GM10847 (cell line): ENCODE results near the gene IFNLR1.

Source experiments
- POLR2A ChIP-seq: IDR thresholded peaks from 2 replicates; pipeline ENCODE4 v1.6.1; 2011; ENCODE audit not compliant: insufficient read length; ENCODE audit errors: extremely low read depth

Gene IFNLR1

GRCh38 chr1:24168245-24168644 lies 18.8 kb downstream of the IFNLR1 start:
- TF ChIP-seq POLR2A, result no peak

GRCh38 chr1:24167008-24167407 lies 20.1 kb downstream of the IFNLR1 start:
- no peak for TF ChIP-seq POLR2A

GRCh38 chr1:24165500-24165899 lies 21.6 kb downstream of the IFNLR1 start:
- no peak for TF ChIP-seq POLR2A

GRCh38 chr1:24164004-24164403 lies 23.1 kb downstream of the IFNLR1 start:
- no peak for TF ChIP-seq POLR2A

DNA sequence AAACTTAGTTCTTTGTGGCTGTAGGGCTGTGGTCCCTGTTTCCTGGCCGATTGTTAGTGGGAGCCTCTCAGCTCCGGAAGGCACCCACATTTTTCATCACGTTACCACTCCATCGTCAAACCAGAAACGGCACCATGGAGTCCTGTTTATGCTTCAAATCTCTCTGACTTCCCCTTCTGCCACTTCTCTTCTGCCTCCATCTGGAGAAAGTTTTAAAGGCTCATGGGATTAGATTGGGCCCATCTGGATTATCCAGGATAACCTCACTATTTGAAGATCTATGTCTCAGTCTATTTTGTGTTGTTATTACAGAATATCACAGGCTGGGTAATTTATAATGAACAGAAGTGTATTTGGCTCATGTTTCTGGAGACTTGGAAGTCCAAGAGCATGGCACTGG lies 24.9 kb downstream of the IFNLR1 start:
- TF ChIP-seq POLR2A, result no peak

GRCh38 chr1:24161270-24161669 lies 25.8 kb downstream of the IFNLR1 start:
- no peak for TF ChIP-seq POLR2A

- TF ChIP-seq POLR2A, result no peak
Observed at GRCh38 chr1:24159366-24159765, 27.7 kb downstream of the IFNLR1 start.

GRCh38 chr1:24157918-24158481 lies 29.1 kb downstream of the IFNLR1 start:
- TF ChIP-seq POLR2A, result no peak

GRCh38 chr1:24156542-24157260 lies 30.4 kb downstream of the IFNLR1 start:
- TF ChIP-seq POLR2A, result no peak

- TF ChIP-seq POLR2A, result no peak
Observed at GRCh38 chr1:24155011-24155782, 31.9 kb downstream of the IFNLR1 start.

DNA sequence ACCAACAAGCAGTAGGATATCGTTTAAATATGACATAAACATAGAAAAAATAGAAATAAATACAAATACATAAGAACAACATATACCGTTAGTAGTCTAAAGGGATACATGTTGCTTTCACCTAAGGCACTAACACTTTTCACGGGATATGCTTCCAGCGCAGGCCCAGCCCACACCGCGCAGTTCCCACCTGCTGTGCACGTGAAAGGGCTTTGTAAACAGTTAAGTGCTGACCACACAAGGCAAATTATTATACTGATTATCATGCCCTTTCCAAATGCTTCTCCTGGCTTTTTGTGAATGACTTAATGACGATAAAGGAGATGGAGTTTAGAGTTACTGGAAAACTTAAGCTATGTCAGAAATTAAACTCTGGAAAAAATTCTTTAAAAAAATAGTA lies 32.9 kb downstream of the IFNLR1 start:
- no peak for TF ChIP-seq POLR2A

GRCh38 chr1:24152631-24153494 lies 34.2 kb downstream of the IFNLR1 start:
- no peak for TF ChIP-seq POLR2A

DNA sequence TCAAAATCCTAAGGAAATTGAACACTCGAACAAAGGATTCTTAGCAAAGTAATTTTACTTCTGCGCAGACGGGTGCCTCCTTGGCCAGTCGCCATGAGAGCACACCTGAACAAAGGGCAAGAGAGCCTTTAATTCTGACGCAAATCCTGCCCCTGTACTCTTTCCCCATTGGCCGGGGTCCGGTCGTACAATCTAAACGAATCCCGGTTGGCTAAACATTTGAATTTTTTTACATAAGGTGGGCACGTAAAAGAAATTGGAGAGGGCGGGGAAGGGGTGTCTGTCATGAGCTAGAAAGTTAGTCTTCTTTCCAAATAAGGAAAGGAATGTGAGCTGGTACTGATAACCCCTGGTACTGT lies 35.9 kb downstream of the IFNLR1 start:
- no peak for TF ChIP-seq POLR2A

- TF ChIP-seq POLR2A, result no peak
Observed at GRCh38 chr1:24150234-24151174, 36.6 kb downstream of the IFNLR1 start.

GRCh38 chr1:24149866-24150233 lies 37.2 kb downstream of the IFNLR1 start:
- no peak for TF ChIP-seq POLR2A

- TF ChIP-seq POLR2A, result no peak
Observed at GRCh38 chr1:24147816-24148215, 39.3 kb downstream of the IFNLR1 start.
